GM21576 (cell line): ENCODE measurements around the gene SH3GLB1.
"Not testable (repeated sequence)": the region's sequence is repeated elsewhere in the genome, so short reads cannot be mapped to it uniquely, and the experiment has no call there.

Experiments
- ATAC-seq: cut with Tn5 transposase; IDR thresholded peaks from one replicate; pipeline ENCODE4 v1.9.1; 2021; ENCODE audit warnings: mild to moderate bottlenecking, moderate library complexity; ENCODE audit not compliant: unreplicated experiment

SH3GLB1 gene

GRCh38 chr1:86704458-86704971 lies at the start of gene SH3GLB1:
Gene SH3GLB1 (plus strand): TSS chr1:86704576. CDS start chr1:86704900, 324 bp downstream.
- peak; percentile 82 for ATAC-seq

GRCh38 chr1:86658381-86658780 lies 46.0 kb upstream of the SH3GLB1 start:
- not testable (repeated sequence) for ATAC-seq

DNA sequence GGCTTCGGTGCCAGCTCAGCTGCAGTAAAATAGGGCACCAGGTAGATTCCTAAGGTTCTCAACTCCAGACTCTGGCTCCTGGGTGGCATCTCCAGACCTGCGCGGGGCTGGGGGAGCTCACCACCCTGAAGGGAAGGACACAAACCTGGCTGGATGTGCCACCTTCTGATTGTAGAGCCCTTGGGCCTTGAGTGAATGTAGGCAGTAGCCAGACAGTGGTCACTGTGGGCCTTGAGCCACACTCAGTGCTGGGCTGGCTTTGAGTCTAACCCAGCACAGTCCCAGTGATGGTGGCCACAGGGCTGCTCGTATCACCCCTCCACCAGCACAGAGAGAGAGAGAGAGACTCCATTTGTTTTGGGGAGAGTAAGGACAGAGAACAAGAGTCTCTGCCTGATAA lies 38.0 kb upstream of the SH3GLB1 start:
- ATAC-seq, result no peak

DNA sequence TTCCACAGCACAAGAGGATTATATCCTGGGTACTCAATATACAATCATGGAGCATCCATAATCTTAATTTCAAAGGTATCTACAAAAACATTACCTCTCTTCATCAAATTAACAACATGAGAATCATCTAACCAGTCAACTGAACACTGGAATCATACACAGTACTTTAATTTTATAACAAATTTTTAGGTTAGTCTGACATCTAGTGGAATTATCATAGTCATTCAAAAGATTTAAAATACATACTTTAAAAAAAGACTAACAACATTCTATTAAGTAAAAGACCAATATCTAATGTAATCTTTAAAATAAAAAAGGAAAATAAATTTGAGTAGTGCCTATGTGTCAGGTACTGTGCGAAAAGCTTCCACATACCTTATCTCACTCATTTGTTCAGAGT lies 16.8 kb upstream of the SH3GLB1 start:
- ATAC-seq, result no peak

- ATAC-seq, result no peak
Observed at GRCh38 chr1:86692641-86693040, 11.7 kb upstream of the SH3GLB1 start.

- ATAC-seq, result no peak
Observed at GRCh38 chr1:86695400-86695799, 9.0 kb upstream of the SH3GLB1 start.

DNA sequence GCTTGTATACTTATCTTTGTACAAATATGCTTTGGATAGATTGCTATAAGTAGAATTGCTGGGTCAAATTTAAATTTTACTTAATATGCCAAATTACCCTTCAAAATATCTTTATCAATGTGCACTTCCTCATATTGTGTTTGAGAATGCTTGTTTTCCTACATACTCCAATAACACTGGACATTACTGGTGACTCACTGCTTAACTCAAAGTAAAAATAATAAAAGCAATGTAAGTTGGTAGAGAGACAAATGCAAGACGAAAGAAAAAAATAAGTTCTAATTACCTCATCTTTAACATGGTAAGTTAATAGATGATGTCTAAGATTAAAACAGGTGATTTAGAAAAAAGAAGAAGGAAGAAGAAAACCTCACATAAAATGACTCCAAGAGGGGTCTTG lies 7.9 kb upstream of the SH3GLB1 start:
- ATAC-seq, result no peak

DNA sequence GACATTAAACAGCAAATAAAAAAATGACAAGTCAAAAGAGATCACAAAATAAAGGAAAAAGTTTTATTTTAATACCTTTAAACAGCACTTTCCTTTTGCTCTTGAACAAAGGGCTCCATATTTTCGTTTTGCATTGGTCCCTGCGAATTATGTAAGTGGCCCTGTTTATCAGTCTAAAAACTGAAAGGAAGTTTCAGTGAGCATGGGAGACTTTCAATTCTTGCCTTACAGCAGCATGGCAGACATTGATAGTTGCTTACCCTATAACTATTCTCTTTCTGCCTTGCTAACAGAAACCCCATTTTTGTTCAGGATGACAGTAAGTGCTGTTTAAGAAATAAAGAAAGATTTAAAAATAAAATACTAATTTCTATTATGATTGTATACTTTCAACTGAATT lies 5.2 kb upstream of the SH3GLB1 start:
- peak; percentile 36 for ATAC-seq

DNA sequence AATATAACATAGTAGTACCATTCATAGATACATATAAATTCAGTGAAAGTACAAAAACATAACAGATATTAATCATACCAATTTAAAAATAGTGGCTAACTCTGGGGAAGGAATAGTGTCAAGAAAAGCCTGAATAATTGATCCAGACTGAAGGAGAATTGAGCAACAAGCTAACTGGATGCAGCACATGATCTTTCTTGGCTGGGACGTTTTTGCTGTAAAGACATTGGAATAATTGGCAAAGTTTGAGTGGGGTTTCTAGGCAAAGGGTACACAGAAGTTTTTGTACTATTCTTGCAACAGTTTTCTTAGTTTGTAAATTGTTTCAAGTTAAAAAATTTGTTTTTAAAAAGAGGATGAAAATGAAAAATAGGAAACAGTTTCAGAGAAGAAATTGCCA lies 2.6 kb upstream of the SH3GLB1 start:
- no peak for ATAC-seq

DNA sequence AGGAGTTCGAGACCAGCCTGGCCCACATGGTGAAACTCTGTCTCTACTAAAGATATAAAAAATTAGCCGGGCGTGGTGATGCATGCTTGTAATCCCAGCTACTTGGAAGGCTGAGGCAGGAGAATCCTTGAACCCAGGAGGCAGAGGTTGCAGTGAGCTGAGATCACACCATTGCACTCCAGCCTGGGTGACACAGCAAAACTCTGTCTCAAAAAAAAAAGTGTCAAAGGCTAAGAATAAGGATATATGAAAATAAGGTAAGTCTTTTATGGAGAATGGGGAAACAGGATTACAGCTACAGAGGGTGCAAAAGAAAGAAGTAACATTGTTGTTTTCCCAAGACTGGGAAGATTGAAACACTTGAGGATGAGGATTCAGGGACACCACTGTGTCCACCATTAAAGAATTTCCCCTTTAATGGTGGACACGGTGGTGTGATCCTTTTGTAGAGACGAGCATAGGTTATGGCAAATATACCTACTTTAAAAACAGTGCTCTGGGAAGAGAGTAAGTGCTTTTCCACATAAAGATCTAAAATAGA lies 1.4 kb upstream of the SH3GLB1 start:
- ATAC-seq, result not testable (repeated sequence)

DNA sequence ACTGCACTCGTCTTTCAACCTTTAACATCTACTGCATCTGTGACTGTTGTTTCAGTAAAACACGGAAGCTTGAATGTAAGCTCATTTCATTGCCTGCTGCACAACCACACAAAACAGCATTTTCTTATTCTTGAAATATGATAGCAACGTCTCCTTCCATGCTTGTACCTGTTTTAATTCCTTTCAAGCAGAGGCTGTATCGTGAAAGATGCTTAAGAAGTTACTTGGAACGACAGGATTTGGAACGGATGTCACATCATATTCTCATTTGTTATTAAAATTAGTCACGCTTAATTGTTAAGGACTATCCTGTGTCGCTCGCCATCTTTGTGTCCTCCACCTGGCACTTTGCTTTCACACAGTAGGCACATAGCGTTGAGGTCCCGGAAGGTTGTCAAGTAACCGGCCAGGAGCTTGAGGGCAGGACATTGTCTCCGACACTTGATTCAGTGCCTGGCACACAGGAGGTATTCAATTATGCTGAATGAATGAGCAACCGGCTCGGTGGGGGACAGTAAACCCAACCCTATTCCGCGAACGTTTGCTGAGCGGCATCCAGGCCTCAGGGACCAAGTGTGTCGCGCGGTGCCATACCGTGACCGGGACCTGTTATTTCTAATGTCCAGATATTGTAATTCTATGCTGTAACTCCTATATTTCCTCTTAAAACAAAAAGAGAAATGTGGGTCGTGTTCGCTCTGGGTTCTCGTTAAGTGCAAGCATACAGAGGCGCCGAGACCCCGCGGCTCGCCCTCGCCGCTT lies 499 bp upstream of the SH3GLB1 start:
- ATAC-seq, result peak; percentile 25

DNA sequence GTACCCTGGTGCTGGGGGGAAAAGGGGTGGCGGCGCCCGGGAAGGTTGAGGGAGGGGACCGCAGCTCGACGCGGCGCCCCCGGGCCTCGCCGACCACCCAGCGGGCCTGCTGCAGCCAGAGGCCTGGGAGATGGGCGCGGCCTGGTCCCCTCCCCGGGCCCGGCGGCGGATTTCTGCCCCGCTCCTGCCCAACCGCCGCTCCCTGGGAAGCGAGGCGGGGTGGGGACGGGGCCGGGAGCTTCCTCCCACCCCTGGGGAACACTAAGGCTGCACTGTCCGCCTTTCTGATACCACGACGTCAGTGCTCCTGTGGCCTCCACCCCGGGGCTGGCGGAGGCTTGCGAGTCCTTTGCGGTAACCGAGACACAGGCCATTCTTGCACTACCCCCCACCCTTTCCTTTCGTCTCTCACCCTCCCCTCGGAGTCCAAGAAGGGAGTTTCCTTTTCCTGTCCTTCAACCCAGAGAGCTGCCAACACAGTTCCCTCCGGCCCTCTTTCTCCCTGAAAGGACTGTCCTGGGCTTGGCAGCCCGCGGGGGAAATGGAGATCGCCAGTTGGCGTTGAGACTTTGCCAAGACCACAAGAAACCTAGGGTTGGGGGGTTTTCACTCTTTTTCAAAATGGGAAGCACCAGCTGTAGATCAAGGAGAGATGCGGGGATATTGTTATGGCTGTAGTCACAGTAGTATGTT lies 742 bp downstream of the SH3GLB1 start:
- ATAC-seq, result peak; percentile 31

GRCh38 chr1:86705665-86705985 lies 1.2 kb downstream of the SH3GLB1 start:
- ATAC-seq, result no peak

DNA sequence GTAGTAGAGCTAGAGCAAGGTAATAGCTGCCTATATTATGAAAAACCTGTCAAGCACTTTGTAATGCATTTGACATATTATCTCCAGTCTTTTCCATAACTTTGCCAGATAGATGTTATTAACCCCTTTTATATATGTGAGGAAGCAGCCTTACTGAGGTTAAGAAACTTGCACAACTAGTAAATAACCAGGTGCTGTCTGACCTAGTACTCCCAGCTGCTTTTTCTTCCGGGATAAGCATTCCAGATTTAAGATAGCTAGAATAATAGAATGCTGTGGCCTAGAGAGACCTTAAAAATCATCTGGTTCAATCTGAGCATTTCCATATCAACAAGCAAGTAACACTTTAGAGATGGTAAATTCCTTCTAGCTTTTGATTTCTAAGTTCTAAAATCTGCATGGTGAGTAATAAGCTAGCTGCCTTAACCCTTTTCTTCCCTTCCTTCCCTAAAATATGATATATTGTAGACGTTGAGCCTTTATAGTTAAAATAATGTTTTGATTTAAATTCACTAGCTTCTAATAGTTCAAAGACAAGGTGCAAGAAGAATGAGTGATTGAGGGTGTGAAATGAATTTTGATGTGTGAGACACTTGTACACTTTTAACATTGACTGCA lies 1.8 kb downstream of the SH3GLB1 start:
- no peak for ATAC-seq

DNA sequence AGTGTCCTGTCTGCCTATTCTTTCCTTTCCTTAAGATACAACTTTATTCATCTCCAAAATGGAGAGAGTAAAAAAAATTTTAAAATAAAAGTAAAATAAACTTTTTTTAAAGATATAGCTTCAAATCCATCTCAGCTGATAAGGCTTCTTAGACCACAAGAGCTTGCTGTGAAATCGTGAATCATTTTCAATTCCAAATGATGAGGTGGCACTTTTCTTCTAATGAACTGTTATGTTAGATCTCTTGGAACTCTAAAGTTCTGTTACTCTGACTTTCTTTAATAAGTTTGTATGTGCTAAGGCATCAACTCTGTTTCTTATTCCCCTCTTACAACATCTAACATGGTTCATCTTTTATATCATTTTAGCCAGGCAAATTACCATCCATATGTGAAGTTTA lies 4.5 kb downstream of the SH3GLB1 start:
- no peak for ATAC-seq

GRCh38 chr1:86712088-86712860 lies 7.9 kb downstream of the SH3GLB1 start:
- ATAC-seq, result no peak

- no peak for ATAC-seq
Observed at GRCh38 chr1:86713477-86713876, 9.1 kb downstream of the SH3GLB1 start.

DNA sequence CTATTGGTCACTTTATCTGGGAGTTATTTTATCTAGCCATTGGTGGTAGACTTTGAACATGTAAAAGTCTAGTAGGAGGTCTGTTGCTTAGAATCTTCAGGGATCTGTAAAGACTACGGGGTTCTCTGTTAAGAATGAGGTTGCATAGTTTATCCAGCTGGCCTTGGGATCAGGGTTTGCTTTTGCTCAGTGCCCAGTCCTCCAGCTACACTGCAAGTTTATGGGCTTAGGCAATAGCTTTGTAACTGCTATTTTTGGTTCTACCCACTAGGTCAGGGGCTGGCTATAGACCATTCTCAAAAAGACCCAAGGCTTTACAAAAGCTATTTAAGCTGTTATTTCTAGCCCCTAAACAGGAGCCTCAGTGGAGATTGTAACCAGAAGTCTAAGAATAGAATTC lies 9.8 kb downstream of the SH3GLB1 start:
- no peak for ATAC-seq

DNA sequence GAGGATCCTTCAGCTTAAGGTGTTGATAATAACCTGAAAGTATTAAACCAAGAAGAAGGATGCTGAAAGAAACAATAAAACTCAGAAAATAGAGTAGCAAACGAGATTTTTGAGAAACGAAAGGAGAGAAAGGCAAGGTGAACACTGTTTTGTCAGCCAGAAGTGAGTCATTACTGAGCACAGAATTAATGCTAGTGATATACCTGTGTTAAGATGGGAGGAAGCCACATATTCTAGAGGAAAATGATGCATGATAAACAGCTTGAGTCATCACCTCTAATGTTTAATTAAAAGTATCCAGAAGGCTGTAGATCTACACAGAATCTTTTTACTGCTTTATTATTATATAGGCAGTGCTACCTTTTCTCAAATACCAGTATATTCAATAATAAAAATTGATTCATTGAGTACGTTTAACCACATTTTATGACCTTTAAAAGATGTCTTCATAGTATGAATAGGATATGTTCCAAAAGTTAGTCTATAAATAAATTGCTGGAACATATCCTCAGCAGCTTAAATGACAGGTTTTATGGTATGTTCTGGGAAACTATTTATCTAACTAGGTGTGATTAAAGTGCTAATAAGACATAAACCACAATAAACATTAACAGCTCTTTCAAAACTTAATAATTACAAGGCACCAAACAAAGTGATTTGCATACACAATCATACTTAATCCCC lies 10.3 kb downstream of the SH3GLB1 start:
- ATAC-seq, result no peak

- no peak for ATAC-seq
Observed at GRCh38 chr1:86718786-86719185, 14.4 kb downstream of the SH3GLB1 start.
